ENCODE data around the gene AURKAIP1. TPM values are rescaled to one million over a fixed set of nuclear protein-coding genes. Genes with fewer than 3 reads are reported as not detected.

Gene AURKAIP1
- total and polyA plus RNA-seq, 2 of the 13 experiments (the other 11 are each of a cell fraction or from before 2014, with no cell fraction given): 69.5 to 175 TPM

- no peak for TF ChIP-seq REL (CRISPR knock-in tag; conservative IDR thresholded peaks at IDR 0.05)
- TF ChIP-seq AHR (CRISPR knock-in tag; IDR thresholded peaks at IDR 0.05): no peak
- TF ChIP-seq MTA3 (CRISPR knock-in tag; IDR thresholded peaks at IDR 0.05): no peak
- peak; percentile 50 for TF ChIP-seq ZFY (CRISPR knock-in tag; IDR thresholded peaks at IDR 0.05)
- TF ChIP-seq ZSCAN21 (CRISPR knock-in tag; IDR thresholded peaks at IDR 0.05; ENCODE audit: borderline replicate concordance): 0 out of 2 replicates have a peak, but pooled peaks have one; percentile 28
- peak; percentile 67; the same call in 1 of the 2 replicates for TF ChIP-seq CREB1 (IDR thresholded peaks at IDR 0.05)
- no peak for TF ChIP-seq CREB1 (CRISPR knock-in tag; IDR thresholded peaks at IDR 0.05)
- TF ChIP-seq POGK (CRISPR knock-in tag; conservative IDR thresholded peaks at IDR 0.05): no peak
- no peak for TF ChIP-seq ZBTB8A (CRISPR knock-in tag; IDR thresholded peaks at IDR 0.05; ENCODE audit: borderline replicate concordance, low read depth)
- no peak for TF ChIP-seq SKIL (CRISPR knock-in tag; IDR thresholded peaks at IDR 0.05; ENCODE audit: borderline replicate concordance)
- TF ChIP-seq, protein P1, sequence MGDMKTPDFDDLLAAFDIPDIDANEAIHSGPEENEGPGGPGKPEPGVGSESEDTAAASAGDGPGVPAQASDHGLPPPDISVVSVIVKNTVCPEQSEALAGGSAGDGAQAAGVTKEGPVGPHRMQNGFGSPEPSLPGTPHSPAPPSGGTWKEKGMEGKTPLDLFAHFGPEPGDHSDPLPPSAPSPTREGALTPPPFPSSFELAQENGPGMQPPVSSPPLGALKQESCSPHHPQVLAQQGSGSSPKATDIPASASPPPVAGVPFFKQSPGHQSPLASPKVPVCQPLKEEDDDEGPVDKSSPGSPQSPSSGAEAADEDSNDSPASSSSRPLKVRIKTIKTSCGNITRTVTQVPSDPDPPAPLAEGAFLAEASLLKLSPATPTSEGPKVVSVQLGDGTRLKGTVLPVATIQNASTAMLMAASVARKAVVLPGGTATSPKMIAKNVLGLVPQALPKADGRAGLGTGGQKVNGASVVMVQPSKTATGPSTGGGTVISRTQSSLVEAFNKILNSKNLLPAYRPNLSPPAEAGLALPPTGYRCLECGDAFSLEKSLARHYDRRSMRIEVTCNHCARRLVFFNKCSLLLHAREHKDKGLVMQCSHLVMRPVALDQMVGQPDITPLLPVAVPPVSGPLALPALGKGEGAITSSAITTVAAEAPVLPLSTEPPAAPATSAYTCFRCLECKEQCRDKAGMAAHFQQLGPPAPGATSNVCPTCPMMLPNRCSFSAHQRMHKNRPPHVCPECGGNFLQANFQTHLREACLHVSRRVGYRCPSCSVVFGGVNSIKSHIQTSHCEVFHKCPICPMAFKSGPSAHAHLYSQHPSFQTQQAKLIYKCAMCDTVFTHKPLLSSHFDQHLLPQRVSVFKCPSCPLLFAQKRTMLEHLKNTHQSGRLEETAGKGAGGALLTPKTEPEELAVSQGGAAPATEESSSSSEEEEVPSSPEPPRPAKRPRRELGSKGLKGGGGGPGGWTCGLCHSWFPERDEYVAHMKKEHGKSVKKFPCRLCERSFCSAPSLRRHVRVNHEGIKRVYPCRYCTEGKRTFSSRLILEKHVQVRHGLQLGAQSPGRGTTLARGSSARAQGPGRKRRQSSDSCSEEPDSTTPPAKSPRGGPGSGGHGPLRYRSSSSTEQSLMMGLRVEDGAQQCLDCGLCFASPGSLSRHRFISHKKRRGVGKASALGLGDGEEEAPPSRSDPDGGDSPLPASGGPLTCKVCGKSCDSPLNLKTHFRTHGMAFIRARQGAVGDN (CRISPR knock-in tag; IDR thresholded peaks at IDR 0.05): peak; percentile 58
- no peak for TF ChIP-seq NFIB (CRISPR knock-in tag; IDR thresholded peaks at IDR 0.05; ENCODE audit: borderline replicate concordance)
- TF ChIP-seq SNAPC5 (CRISPR knock-in tag; IDR thresholded peaks at IDR 0.05; ENCODE audit: borderline replicate concordance): no peak
- peak; percentile 56; the same call in 1 of the 2 replicates for TF ChIP-seq KDM5A (IDR thresholded peaks at IDR 0.05; ENCODE audit: borderline replicate concordance, low read length)
- TF ChIP-seq, protein P2, sequence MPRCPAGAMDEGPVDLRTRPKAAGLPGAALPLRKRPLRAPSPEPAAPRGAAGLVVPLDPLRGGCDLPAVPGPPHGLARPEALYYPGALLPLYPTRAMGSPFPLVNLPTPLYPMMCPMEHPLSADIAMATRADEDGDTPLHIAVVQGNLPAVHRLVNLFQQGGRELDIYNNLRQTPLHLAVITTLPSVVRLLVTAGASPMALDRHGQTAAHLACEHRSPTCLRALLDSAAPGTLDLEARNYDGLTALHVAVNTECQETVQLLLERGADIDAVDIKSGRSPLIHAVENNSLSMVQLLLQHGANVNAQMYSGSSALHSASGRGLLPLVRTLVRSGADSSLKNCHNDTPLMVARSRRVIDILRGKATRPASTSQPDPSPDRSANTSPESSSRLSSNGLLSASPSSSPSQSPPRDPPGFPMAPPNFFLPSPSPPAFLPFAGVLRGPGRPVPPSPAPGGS (CRISPR knock-in tag; IDR thresholded peaks at IDR 0.05): 0 out of 2 replicates have a peak, but pooled peaks have one; percentile 29
- TF ChIP-seq MBNL3 (CRISPR knock-in tag; conservative IDR thresholded peaks at IDR 0.05): no peak
- TF ChIP-seq ZNF441 (CRISPR knock-in tag; IDR thresholded peaks at IDR 0.05; ENCODE audit: borderline replicate concordance): 0 out of 2 replicates have a peak, but pooled peaks have one; percentile 31
- TF ChIP-seq GABPB1 (CRISPR knock-in tag; IDR thresholded peaks at IDR 0.05): peak; percentile 65
- TF ChIP-seq ZNF703 (CRISPR knock-in tag; IDR thresholded peaks at IDR 0.05; ENCODE audit: borderline replicate concordance): no peak
Observed at GRCh38 chr1:1349256-1350012, 25.6 kb downstream of the AURKAIP1 start, which contains the start of gene DVL1 (continued).
